Liver (tissue), 9 donors: ENCODE results near the gene OR10J4. TPM values are rescaled to one million over a fixed set of nuclear protein-coding genes. Genes with fewer than 3 reads are reported as not detected.

Experiments
- DNase-seq: peaks from one replicate; pipeline ENCODE4 v3.0.0-alpha.2; 2017; ENCODE audit warnings: low spot score
- H3K27ac ChIP-seq, 2 donors: one replicate each; pipeline ENCODE4 v1.7.0; 2013; ENCODE audit warnings: inconsistent platforms in 2 of 2, low read length in 2 of 2, control low read depth in 1 of 2, low read depth in 1 of 2, mild to moderate bottlenecking in 1 of 2
- H3K27me3 ChIP-seq, 4 donors: one replicate each; pipeline versions ENCODE4 v1.6.1 to v1.7.0; 2013; ENCODE audit warnings: low read length in 3 of 4, inconsistent platforms in 1 of 4, mild to moderate bottlenecking in 1 of 4, moderate library complexity in 1 of 4; ENCODE audit not compliant: control insufficient read depth in 4 of 4, insufficient read depth in 4 of 4
- H3K36me3 ChIP-seq, 4 donors: one replicate each; pipeline versions ENCODE4 v1.6.1 to v1.7.0; 2013; ENCODE audit warnings: low read length in 3 of 4, mild to moderate bottlenecking in 3 of 4, low read depth in 1 of 4, moderate library complexity in 1 of 4; ENCODE audit not compliant: control insufficient read depth in 4 of 4, insufficient read depth in 3 of 4
- H3K4me1 ChIP-seq, 4 donors: one replicate each; pipeline versions ENCODE4 v1.6.1 to v1.7.0; 2013; ENCODE audit warnings: low read length in 3 of 4, mild to moderate bottlenecking in 3 of 4, moderate library complexity in 1 of 4; ENCODE audit not compliant: control insufficient read depth in 4 of 4, insufficient read depth in 4 of 4
- H3K4me3 ChIP-seq, 3 donors: one replicate each; pipeline versions ENCODE4 v1.6.1 to v1.7.0; 2013; ENCODE audit warnings: low read length in 3 of 3, control low read depth in 1 of 3, low read depth in 1 of 3, mild to moderate bottlenecking in 1 of 3
- H3K9ac ChIP-seq, 2 donors: one replicate each; pipeline ENCODE4 v1.7.0; 2013; ENCODE audit warnings: low read length in 2 of 2, mild to moderate bottlenecking in 2 of 2, moderate library complexity in 2 of 2, control low read depth in 1 of 2, low read depth in 1 of 2
- H3K9me3 ChIP-seq, 4 donors: one replicate each; pipeline versions ENCODE4 v1.6.1 to v1.7.0; 2013; ENCODE audit warnings: low read length in 3 of 4; ENCODE audit not compliant: control insufficient read depth in 4 of 4
- ATF3 ChIP-seq: IDR thresholded peaks from 2 replicates; pipeline ENCODE4 v1.6.1; 2016; ENCODE audit warnings: antibody characterized with exemption
- CTCF ChIP-seq: fragments of 150-350 bp; IDR thresholded peaks from 2 replicates; pipeline ENCODE4 v1.5.1; 2017; ENCODE audit warnings: improper control_type of control experiment, low read depth, low read length; ENCODE audit not compliant: missing input control
- EGR1 ChIP-seq, 2 donors: IDR thresholded peaks; 2 replicates each; pipeline ENCODE4 v1.6.1; 2016 to 2018; ENCODE audit warnings: antibody characterized with exemption in 2 of 2, low read depth in 2 of 2
- FOXA1 ChIP-seq: IDR thresholded peaks from 2 replicates; pipeline ENCODE4 v1.6.1; 2016; ENCODE audit warnings: antibody characterized with exemption
- FOXA2 ChIP-seq: IDR thresholded peaks from 2 replicates; pipeline ENCODE4 v1.6.1; 2016; ENCODE audit warnings: antibody characterized with exemption
- GABPA ChIP-seq, 2 donors: IDR thresholded peaks in 1 of 2; conservative IDR thresholded peaks in 1 of 2; 2 replicates each; pipeline ENCODE4 v1.6.1; 2016; ENCODE audit warnings: antibody characterized with exemption in 2 of 2, mild to moderate bottlenecking in 1 of 2, moderate library complexity in 1 of 2
- HNF4A ChIP-seq, 2 donors: conservative IDR thresholded peaks; 2 replicates each; pipeline ENCODE4 v1.6.1; 2016; ENCODE audit warnings: antibody characterized with exemption in 2 of 2, mild to moderate bottlenecking in 2 of 2
- HNF4G ChIP-seq: IDR thresholded peaks from 2 replicates; pipeline ENCODE4 v1.6.1; 2016; ENCODE audit warnings: antibody characterized with exemption
- JUND ChIP-seq, 2 donors: IDR thresholded peaks; 2 replicates each; pipeline ENCODE4 v1.6.1; 2016; ENCODE audit warnings: antibody characterized with exemption in 2 of 2
- MAX ChIP-seq: IDR thresholded peaks from 2 replicates; pipeline ENCODE4 v1.6.1; 2016; ENCODE audit warnings: antibody characterized with exemption
- NR2F2 ChIP-seq: IDR thresholded peaks from 2 replicates; pipeline ENCODE4 v1.6.1; 2016; ENCODE audit warnings: antibody characterized with exemption
- RAD21 ChIP-seq, 2 donors: IDR thresholded peaks; 2 replicates each; pipeline ENCODE4 v1.6.1; 2016; ENCODE audit warnings: antibody characterized with exemption in 2 of 2, mild to moderate bottlenecking in 2 of 2
- REST ChIP-seq: IDR thresholded peaks from 2 replicates; pipeline ENCODE4 v1.6.1; 2016; ENCODE audit warnings: antibody characterized with exemption, mild to moderate bottlenecking
- RXRA ChIP-seq, 2 donors: IDR thresholded peaks; 2 replicates each; pipeline ENCODE4 v1.6.1; 2017 to 2018; ENCODE audit warnings: antibody characterized with exemption in 2 of 2, mild to moderate bottlenecking in 1 of 2
- SP1 ChIP-seq: IDR thresholded peaks from 2 replicates; pipeline ENCODE4 v1.6.1; 2018; ENCODE audit warnings: antibody characterized with exemption, mild to moderate bottlenecking
- TAF1 ChIP-seq: conservative IDR thresholded peaks from 2 replicates; pipeline ENCODE4 v1.6.1; 2016; ENCODE audit warnings: antibody characterized with exemption, mild to moderate bottlenecking
- YY1 ChIP-seq: IDR thresholded peaks from 2 replicates; pipeline ENCODE4 v1.6.1; 2016; ENCODE audit warnings: antibody characterized with exemption, mild to moderate bottlenecking
- ZBTB33 ChIP-seq: IDR thresholded peaks from 2 replicates; pipeline ENCODE4 v1.6.1; 2016; ENCODE audit warnings: antibody characterized with exemption
- WGBS: extraction: QIAGEN DNeasy Blood & Tissue Kit; methylation state at CpG from one replicate; pipeline ENCODE4 v1.1.7; 2013; 5-methylcytosine and 5-hydroxymethylcytosine counted together
- polyA plus RNA-seq, 2 donors: library from polyadenylated mRNA; stranded (reverse) in 1 of 2; unstranded in 1 of 2; fragments of 200-250 nt in 1 of 2; fragments of >200 nt in 1 of 2; fragmentation: Nextera tagmentation in 1 of 2; extraction: Ambion mirVana in 1 of 2; gene quantifications; one replicate each; pipeline versions ENCODE4 v1.2.1 to v1.2.3, GENCODE V29; 2013 to 2015
- total RNA-seq, 2 donors: library from RNA; depleted of rRNA; stranded (reverse); fragments of >200 nt; gene quantifications; one replicate each; pipeline ENCODE4 v1.2.3, GENCODE V29; 2014
- donor health status: healthy.
- donor health status: healthy.
- donor health status: healthy.
- donor health status: healthy.
- donor health status: healthy.

The OR10J4 gene
- total and polyA plus RNA-seq, 4 donors, result not detected

GRCh38 chr1:159443066-159443750, 11.2 kb downstream of the OR10J4 start:
- Histone ChIP-seq H3K4me3 (no peak overlapping the region), H3K27ac (peak overlapping the region; percentile 75 to 85), H3K36me3 (no peaks in the 10 kb centered on the region), H3K9ac (no peak overlapping the region), H3K4me1 (peaks cover 9 to 29% (median 24%) of the 10 kb centered on the region in 4 donors), H3K9me3 (no peaks in the 10 kb centered on the region), H3K27me3 (no peaks in the 10 kb centered on the region)
- TF ChIP-seq MAX (peak; percentile 75), ZBTB33 (peak; percentile 58), RXRA (IDR thresholded peaks at IDR 0.05) (peak; percentile 90 to 91), RAD21 (IDR thresholded peaks at IDR 0.05) (peak; percentile 55 to 66), FOXA2 (peak; percentile 38), GABPA (IDR thresholded peaks at IDR 0.05 in 1 of 2, conservative IDR thresholded peaks at IDR 0.05 in 1 of 2) (no peak), ATF3 (peak; percentile 88), JUND (IDR thresholded peaks at IDR 0.05) (peak; percentile 80 to 83), HNF4A (conservative IDR thresholded peaks at IDR 0.05) (peak; percentile 98), HNF4G (peak; percentile 94), CTCF (no peak), NR2F2 (peak; percentile 60), FOXA1 (peak; percentile 18), REST (peak; percentile 57), SP1 (peak; percentile 94), EGR1 (IDR thresholded peaks at IDR 0.05; ENCODE audit: low read depth in 2 of 2) (no peak), TAF1 (no peak), YY1 (peak; percentile 68)
- no peak for DNase-seq
- WGBS, result 27% methylated on average over 4 of the region's 4 CpGs
